SK-N-SH (cell line): Measurements from ENCODE around the gene SPAG8. TPM values are rescaled to one million over a fixed set of nuclear protein-coding genes. Genes with fewer than 3 reads are reported as not detected.
A peak's percentile ranks its signal among the peaks of the same experiment; 100 is the strongest.

ENCODE experiments used
- CTCF ChIA-PET: fragments of 300-600, 350-600 bp; formaldehyde crosslinking; extraction: SDS; loops from one replicate; lab custom pipeline; 2021; lab: Yijun Ruan, JAX
- POLR2A ChIA-PET: fragments of 350-600 bp; sonication (Branson Sonifier 250); formaldehyde crosslinking; extraction: SDS; loops from one replicate; lab custom pipeline; 2020; ENCODE audit warnings: antibody characterized with exemption, inconsistent platforms; lab: Yijun Ruan, JAX
- DNase-seq: peaks from one replicate; pipeline ENCODE4 v3.0.0; 2012
- H2AFZ ChIP-seq: fragments of 200-600 bp; sonication (generic); 2 replicates; pipeline ENCODE4 v1.8.1; 2016; ENCODE audit warnings: antibody characterized with exemption, mild to moderate bottlenecking, low read depth
- H3F3A ChIP-seq: fragments of 200-600 bp; sonication (generic); replicated peaks from 2 replicates; pipeline ENCODE3; 2016; ENCODE audit warnings: antibody characterized with exemption, mild to moderate bottlenecking; ENCODE audit not compliant: insufficient read depth
- H3K27ac ChIP-seq, 2 experiments: fragments of 200-500 bp in 1 of 2; fragments of 200-600 bp in 1 of 2; sonication (Bioruptor generic) in 1 of 2; sonication (generic), shearing (Covaris generic) in 1 of 2; 2 replicates each; pipeline versions ENCODE4 v1.5.1 to v1.6.1; 2014 to 2016; ENCODE audit warnings: low read depth in 2 of 2, inconsistent platforms in 1 of 2, low read length in 1 of 2, mild to moderate bottlenecking in 1 of 2, mixed read lengths in 1 of 2
- H3K27me3 ChIP-seq: fragments of 200-600 bp; sonication (generic), shearing (Covaris generic); 2 replicates; pipeline ENCODE4 v1.6.1; 2016; ENCODE audit warnings: mixed run types; ENCODE audit not compliant: insufficient read depth
- H3K36me3 ChIP-seq, 2 experiments: fragments of 200-500 bp in 1 of 2; fragments of 200-600 bp in 1 of 2; sonication (Bioruptor generic) in 1 of 2; sonication (generic) in 1 of 2; replicated peaks in 1 of 2; 2 replicates each; pipeline versions ENCODE3 to v1.5.1; 2014 to 2016; ENCODE audit warnings: low read length in 1 of 2, mild to moderate bottlenecking in 1 of 2; ENCODE audit not compliant: insufficient read depth in 2 of 2, control insufficient read depth in 1 of 2
- H3K4me1 ChIP-seq, 2 experiments: fragments of 200-500 bp in 1 of 2; fragments of 200-600 bp in 1 of 2; sonication (Bioruptor generic) in 1 of 2; sonication (generic), shearing (Covaris generic) in 1 of 2; 2 replicates each; pipeline versions ENCODE4 v1.5.1 to v1.6.1; 2014 to 2016; ENCODE audit warnings: low read depth in 1 of 2, low read length in 1 of 2, mixed run types in 1 of 2; ENCODE audit not compliant: insufficient read depth in 2 of 2, control insufficient read depth in 1 of 2
- H3K4me2 ChIP-seq: fragments of 200-600 bp; sonication (generic), shearing (Covaris generic); 2 replicates; pipeline ENCODE4 v1.6.1; 2017; ENCODE audit warnings: mixed run types
- H3K4me3 ChIP-seq, 2 experiments: fragments of 200-500 bp in 1 of 2; fragments of 200-600 bp in 1 of 2; sonication (Bioruptor generic) in 1 of 2; sonication (generic), shearing (Covaris generic) in 1 of 2; 2 replicates each; pipeline versions ENCODE4 v1.5.1 to v1.8.1; 2014 to 2016; ENCODE audit warnings: low read depth in 2 of 2, inconsistent platforms in 1 of 2, low read length in 1 of 2, mild to moderate bottlenecking in 1 of 2, mixed read lengths in 1 of 2, moderate library complexity in 1 of 2
- H3K79me2 ChIP-seq: fragments of 200-600 bp; sonication (generic); 2 replicates; pipeline ENCODE4 v1.8.1; 2017; ENCODE audit warnings: mild to moderate bottlenecking; ENCODE audit not compliant: insufficient read depth
- H3K9ac ChIP-seq: fragments of 200-600 bp; sonication (generic); 2 replicates; pipeline ENCODE4 v1.6.1; 2017; ENCODE audit warnings: mixed run types
- H3K9me2 ChIP-seq: fragments of 200-600 bp; sonication (generic); 2 replicates; pipeline ENCODE4 v1.6.1; 2017; ENCODE audit warnings: mixed run types
- H3K9me3 ChIP-seq: fragments of 200-600 bp; sonication (generic); 2 replicates; pipeline ENCODE4 v1.6.1; 2017; ENCODE audit warnings: mixed run types, mild to moderate bottlenecking, moderate library complexity
- H4K20me1 ChIP-seq: fragments of 200-600 bp; sonication (generic); 2 replicates; pipeline ENCODE4 v1.6.1; 2017; ENCODE audit warnings: mild to moderate bottlenecking, mixed run types; ENCODE audit not compliant: insufficient read depth
- CTCF ChIP-seq: fragments of 200-600 bp; sonication (generic); IDR thresholded peaks from 2 replicates; pipeline ENCODE4 v1.6.1; 2017; ENCODE audit warnings: antibody characterized with exemption, mild to moderate bottlenecking, moderate library complexity
- ELF1 ChIP-seq: IDR thresholded peaks from 2 replicates; pipeline ENCODE4 v1.4.0; 2012
- EP300 ChIP-seq, 2 experiments: IDR thresholded peaks; 2 replicates each; pipeline versions ENCODE4 v1.4.0 to v1.6.1; 2012; ENCODE audit warnings: borderline replicate concordance in 1 of 2, low read depth in 1 of 2, low read length in 1 of 2
- EZH2phosphoT487 ChIP-seq: fragments of 200-600 bp; sonication (generic); IDR thresholded peaks from 2 replicates; pipeline ENCODE4 v1.6.1; 2017; ENCODE audit warnings: low read depth, mixed run types, mild to moderate bottlenecking, antibody characterized with exemption, moderate library complexity, borderline replicate concordance
- FOSL2 ChIP-seq: IDR thresholded peaks from 2 replicates; pipeline ENCODE4 v1.4.0; 2012; ENCODE audit warnings: low read depth, mild to moderate bottlenecking, moderate library complexity, borderline replicate concordance
- GABPA ChIP-seq: IDR thresholded peaks from 2 replicates; pipeline ENCODE4 v1.4.0; 2012; ENCODE audit warnings: low read depth, mild to moderate bottlenecking
- GATA2 ChIP-seq: sonication (generic); formaldehyde crosslinking; IDR thresholded peaks from 2 replicates; pipeline ENCODE4 v1.5.0; 2020; ENCODE audit warnings: mild to moderate bottlenecking, missing genetic modification reagents
- IRF3 ChIP-seq: fragments of 150-350 bp; IDR thresholded peaks from 2 replicates; pipeline ENCODE4 v1.6.1; 2016; ENCODE audit warnings: mild to moderate bottlenecking, low read depth, low read length
- JUND ChIP-seq: IDR thresholded peaks from 2 replicates; pipeline ENCODE4 v1.4.0; 2012
- MAX ChIP-seq: IDR thresholded peaks from 2 replicates; pipeline ENCODE4 v1.4.0; 2012; ENCODE audit warnings: low read depth
- MEF2A ChIP-seq: IDR thresholded peaks from 2 replicates; pipeline ENCODE4 v1.4.0; 2012; ENCODE audit warnings: low read depth, borderline replicate concordance
- MXI1 ChIP-seq: IDR thresholded peaks from 2 replicates; pipeline ENCODE4 v1.6.1; 2012; ENCODE audit warnings: mild to moderate bottlenecking, low read depth, low read length, improper control_type of control experiment
- NFIC ChIP-seq: IDR thresholded peaks from 2 replicates; pipeline ENCODE4 v1.4.0; 2012; ENCODE audit warnings: borderline replicate concordance
- NRF1 ChIP-seq: IDR thresholded peaks from 2 replicates; pipeline ENCODE4 v1.6.1; 2012; ENCODE audit warnings: low read depth, mild to moderate bottlenecking, low read length
- RAD21 ChIP-seq: IDR thresholded peaks from 2 replicates; pipeline ENCODE4 v1.6.1; 2012; ENCODE audit warnings: mild to moderate bottlenecking, low read length
- RCOR1 ChIP-seq: fragments of 150-350 bp; IDR thresholded peaks from 2 replicates; pipeline ENCODE4 v1.6.1; 2017; ENCODE audit warnings: antibody characterized with exemption, low read length
- RXRA ChIP-seq: IDR thresholded peaks from 2 replicates; pipeline ENCODE4 v1.4.0; 2012; ENCODE audit warnings: low read depth, mild to moderate bottlenecking, borderline replicate concordance
- SIN3A ChIP-seq: IDR thresholded peaks from 2 replicates; pipeline ENCODE4 v1.6.1; 2012; ENCODE audit warnings: low read depth, mild to moderate bottlenecking, low read length, moderate library complexity, borderline replicate concordance
- TAF1 ChIP-seq: IDR thresholded peaks from 2 replicates; pipeline ENCODE4 v1.6.1; 2012; ENCODE audit warnings: low read depth, mild to moderate bottlenecking, low read length, moderate library complexity, borderline replicate concordance
- TCF12 ChIP-seq: IDR thresholded peaks from 2 replicates; pipeline ENCODE4 v1.4.0; 2012
- USF1 ChIP-seq: IDR thresholded peaks from 2 replicates; pipeline ENCODE4 v1.4.0; 2012; ENCODE audit warnings: low read depth, borderline replicate concordance
- USF2 ChIP-seq: fragments of 150-350 bp; IDR thresholded peaks from 2 replicates; pipeline ENCODE4 v1.6.1; 2017; ENCODE audit warnings: antibody characterized with exemption, low read length, low read depth, borderline replicate concordance
- YY1 ChIP-seq: IDR thresholded peaks from 2 replicates; pipeline ENCODE4 v1.4.0; 2012; ENCODE audit warnings: low read depth, mild to moderate bottlenecking
- ZBTB33 ChIP-seq: IDR thresholded peaks from 2 replicates; pipeline ENCODE4 v1.4.0; 2012; ENCODE audit warnings: low read depth, borderline replicate concordance
- WGBS: methylation state at CpG from one replicate; pipeline ENCODE4 v1.1.6; 2017; ENCODE audit warnings: low lambda C conversion rate; 5-methylcytosine and 5-hydroxymethylcytosine counted together
- polyA plus RNA-seq, 3 experiments: library from polyadenylated mRNA; depleted of rRNA; stranded (reverse); fragments of >200 nt; gene quantifications; 2 replicates each; pipeline ENCODE4 v1.2.3, GENCODE V29; 2012

SPAG8 gene
- polyA plus RNA-seq (2012; rRNA removed) = 1.5 and 2.8 TPM in 2 replicates
- polyA plus RNA-seq (2012; cell fraction: cytosol; rRNA removed) = 0.56 and 0.58 TPM in 2 replicates
- 12.7 and 13.2 TPM in 2 replicates for polyA plus RNA-seq (2012; cell fraction: nucleus; rRNA removed)

GRCh38 chr9:35812025-35812602, at the start of gene SPAG8:
Gene SPAG8 (minus strand): TSS chr9:35812262. CDS start chr9:35812147, 115 bp downstream.
- peaks cover 7 to 30% of the 10 kb centered on the region in 2 experiments; a peak in 3 of 4 replicates for H3K4me1 ChIP-seq
- H3K9ac ChIP-seq = peak within 1 kb of the TSS; percentile 34
- H3K4me3 ChIP-seq = peak within 1 kb of the TSS; percentile 55 to 62
- H3K27me3 ChIP-seq = no peaks in the 10 kb centered on the region
- H3K9me3 ChIP-seq = no peaks in the 10 kb centered on the region
- H3K27ac ChIP-seq = peak within 1 kb of the TSS; percentile 44 to 87
- no peaks in the 10 kb centered on the region for H4K20me1 ChIP-seq
- CTCF ChIA-PET = interaction anchor here (0.7 to 5.6 kb wide), 12 partner anchors 11 to 80 kb away, joined by 4 to 44 read pairs (median 8); partner anchors contain the start of genes CREB3, FAM221B, NPR2 and TMEM8B
- H3F3A ChIP-seq = peaks cover 24% of the 10 kb centered on the region
- POLR2A ChIA-PET = interaction anchor here (0.9 kb wide), 1 partner anchor 21 kb away, joined by 5 read pairs; the partner anchor contains the start of gene NPR2
- peaks cover 0 to 19% of the 10 kb centered on the region in 2 experiments for H3K36me3 ChIP-seq
- DNase-seq = peak; percentile 88
- peak within 1 kb of the TSS; percentile 88 for H2AFZ ChIP-seq
- H3K79me2 ChIP-seq = peaks cover 8% of the 10 kb centered on the region; the same call in 1 of the 2 replicates
- 10% methylated on average over 17 of the region's 28 CpGs for WGBS
- no peaks in the 10 kb centered on the region for H3K9me2 ChIP-seq
- H3K4me2 ChIP-seq = peak within 1 kb of the TSS; percentile 83
- TF ChIP-seq ELF1 = peak; percentile 88
- TF ChIP-seq MXI1 = peak; percentile 74; the same call in 1 of the 2 replicates
- no peak; the same call in 1 of the 2 replicates for TF ChIP-seq NFIC
- TF ChIP-seq GABPA = peak; percentile 99
- TF ChIP-seq GATA2 (CRISPR knock-in tag) = no peak
- no peak for TF ChIP-seq USF2
- TF ChIP-seq FOSL2 = no peak
- no peak for TF ChIP-seq RAD21
- TF ChIP-seq EP300 (IDR thresholded peaks at IDR 0.05; ENCODE audit: borderline replicate concordance in 1 of 2, low read depth in 1 of 2, low read length in 1 of 2) = no peak
- TF ChIP-seq NRF1 = peak; percentile 88
- TF ChIP-seq RXRA = no peak
- no peak for TF ChIP-seq TCF12
- peak; percentile 76; the same call in 1 of the 2 replicates for TF ChIP-seq MAX
- TF ChIP-seq ZBTB33 = no peak
- no peak for TF ChIP-seq JUND
- TF ChIP-seq CTCF = no peak
- TF ChIP-seq MEF2A = no peak
- TF ChIP-seq IRF3 = peak; percentile 25; the same call in 1 of the 2 replicates
- no peak for TF ChIP-seq EZH2phosphoT487
- no peak for TF ChIP-seq USF1
- TF ChIP-seq YY1 = peak; percentile 71; the same call in 1 of the 2 replicates
- TF ChIP-seq RCOR1 = peak; percentile 60; the same call in 1 of the 2 replicates
- TF ChIP-seq SIN3A = peak; percentile 80; the same call in 1 of the 2 replicates
- peak; percentile 58; the same call in 1 of the 2 replicates for TF ChIP-seq TAF1
